K562 (cell line): ENCODE results near the gene USP19. TPM values are rescaled to one million over a fixed set of nuclear protein-coding genes. Genes with fewer than 3 reads are reported as not detected.
A peak's percentile ranks its signal among the peaks of the same experiment; 100 is the strongest.

Experiments used
- ATF1 ChIP-seq, 2 experiments: fragments of 450-650 bp in 1 of 2; IDR thresholded peaks; 2 replicates each; pipeline ENCODE4 v1.6.1; 2016; ENCODE audit warnings: missing compliant biosample characterization in 1 of 2, missing genetic modification characterization in 1 of 2
- CTCF ChIP-seq, 3 experiments: IDR thresholded peaks in 2 of 3; conservative IDR thresholded peaks in 1 of 3; 2 replicates each; pipeline ENCODE4 v1.5.1; 2011 to 2012; ENCODE audit warnings: low read length in 3 of 3, mild to moderate bottlenecking in 3 of 3, control low read depth in 2 of 3, improper control_type of control experiment in 1 of 3, inconsistent platforms in 1 of 3, low read depth in 1 of 3, mixed read lengths in 1 of 3, moderate library complexity in 1 of 3; ENCODE audit not compliant: insufficient read depth in 2 of 3
- E2F6 ChIP-seq, 2 experiments: IDR thresholded peaks; 2 replicates each; pipeline ENCODE4 v1.6.1; 2011; ENCODE audit warnings: borderline replicate concordance in 1 of 2, control low read depth in 1 of 2, low read depth in 1 of 2, low read length in 1 of 2, mild to moderate bottlenecking in 1 of 2, mixed read lengths in 1 of 2, moderate library complexity in 1 of 2; ENCODE audit not compliant: insufficient read depth in 1 of 2, insufficient read length in 1 of 2, poor library complexity in 1 of 2, severe bottlenecking in 1 of 2; ENCODE audit errors: extremely low read depth in 1 of 2
- EGR1 ChIP-seq: fragments of 450-650 bp; conservative IDR thresholded peaks from 2 replicates; pipeline ENCODE4 v1.6.1; 2017; ENCODE audit warnings: mild to moderate bottlenecking
- ELK1 ChIP-seq: sonication (generic); formaldehyde crosslinking; IDR thresholded peaks from 2 replicates; pipeline ENCODE4 v1.8.1; 2022; ENCODE audit warnings: missing genetic modification reagents
- FOXA3 ChIP-seq, 2 experiments: fragments of 450-650 bp in 1 of 2; sonication (generic) in 1 of 2; formaldehyde crosslinking; IDR thresholded peaks in 1 of 2; conservative IDR thresholded peaks in 1 of 2; 2 replicates each; pipeline versions ENCODE4 v1.4.0 to v1.8.0; 2020 to 2022; ENCODE audit warnings: mild to moderate bottlenecking in 2 of 2, missing genetic modification reagents in 1 of 2
- HLTF ChIP-seq: fragments of 450-650 bp; IDR thresholded peaks from 2 replicates; pipeline ENCODE4 v1.6.1; 2016
- KAT8 ChIP-seq: fragments of 450-650 bp; IDR thresholded peaks from 2 replicates; pipeline ENCODE4 v1.6.1; 2016; ENCODE audit warnings: low read depth, mild to moderate bottlenecking
- MTA3 ChIP-seq: fragments of 450-650 bp; formaldehyde crosslinking; IDR thresholded peaks from 2 replicates; pipeline ENCODE4 v1.6.1; 2017; ENCODE audit warnings: mild to moderate bottlenecking, borderline replicate concordance
- MYNN ChIP-seq, 2 experiments: sonication (generic); formaldehyde crosslinking in 1 of 2; IDR thresholded peaks; 2 replicates each; pipeline versions ENCODE4 v1.5.0 to v1.6.1; 2016 to 2020; ENCODE audit warnings: antibody characterized with exemption in 1 of 2, missing genetic modification reagents in 1 of 2
- NR4A1 ChIP-seq, 2 experiments: fragments of 250-450 bp in 1 of 2; fragments of 450-650 bp in 1 of 2; sonication (Bioruptor Pico) in 1 of 2; IDR thresholded peaks; 2 replicates each; pipeline versions ENCODE4 v1.4.0 to v1.6.1; 2016 to 2020; ENCODE audit warnings: mild to moderate bottlenecking in 2 of 2, missing compliant biosample characterization in 1 of 2, missing genetic modification characterization in 1 of 2, moderate library complexity in 1 of 2
- NRF1 ChIP-seq, 2 experiments: fragments of 450-650 bp; IDR thresholded peaks in 1 of 2; conservative IDR thresholded peaks in 1 of 2; 2 replicates each; pipeline ENCODE4 v1.6.1; 2014; ENCODE audit warnings: mild to moderate bottlenecking in 2 of 2
- PHF8 ChIP-seq: fragments of 200-600 bp; sonication (generic); IDR thresholded peaks from 2 replicates; pipeline ENCODE4 v1.6.1; 2012; ENCODE audit warnings: mixed run types, mild to moderate bottlenecking, inconsistent platforms, low read length, moderate library complexity, borderline replicate concordance
- RBM25 ChIP-seq: fragments of 200-400 bp; formaldehyde crosslinking; IDR thresholded peaks from 2 replicates; pipeline ENCODE4 v1.6.1; 2018; ENCODE audit warnings: low read length, low read depth, moderate library complexity; ENCODE audit not compliant: severe bottlenecking
- SAFB ChIP-seq: fragments of 200-400 bp; formaldehyde crosslinking; IDR thresholded peaks from 2 replicates; pipeline ENCODE4 v1.6.1; 2017; ENCODE audit warnings: low read depth, low read length, borderline replicate concordance
- TRIM28 ChIP-seq: fragments of 450-650 bp; IDR thresholded peaks from 2 replicates; pipeline ENCODE4 v1.6.1; 2017
- U2AF2 ChIP-seq: fragments of 200-400 bp; formaldehyde crosslinking; optimal IDR thresholded peaks from 2 replicates; pipeline ENCODE3; 2017; ENCODE audit warnings: low read depth, mild to moderate bottlenecking, low read length
- ZNF639 ChIP-seq, 2 experiments: fragments of 200-800 bp in 1 of 2; sonication (Bioruptor generic) in 1 of 2; sonication (generic) in 1 of 2; formaldehyde crosslinking in 1 of 2; IDR thresholded peaks in 1 of 2; conservative IDR thresholded peaks in 1 of 2; 2 replicates each; pipeline versions ENCODE4 v1.5.0 to v1.6.1; 2016 to 2020; ENCODE audit warnings: missing compliant biosample characterization in 1 of 2, missing genetic modification characterization in 1 of 2, missing genetic modification reagents in 1 of 2
- polyA plus RNA-seq, 8 experiments: library from polyadenylated mRNA; depleted of rRNA in 4 of 8; stranded (reverse) in 5 of 8; unstranded in 3 of 8; fragments of >200 nt; fragmentation: Nextera tagmentation in 2 of 8; fragmentation: Illumina TruSeq in 1 of 8; extraction: Ambion mirVana in 2 of 8; extraction: Trizol in 1 of 8; gene quantifications; 2 replicates each; pipeline versions ENCODE4 v1.2.1 to v1.2.3, GENCODE V29; 2011 to 2014; ENCODE audit warnings: inconsistent platforms in 1 of 8, missing spikeins in 1 of 8
- total RNA-seq, 7 experiments: library from RNA; depleted of rRNA in 6 of 7; stranded (reverse); fragments of >200 nt in 6 of 7; fragmentation: Illumina TruSeq in 2 of 7; extraction: Trizol in 2 of 7; gene quantifications; 2 replicates each; pipeline versions ENCODE4 v1.2.1 to v1.2.3, GENCODE V29; 2011 to 2021; ENCODE audit warnings: low replicate concordance in 1 of 7

Gene USP19
- total and polyA plus RNA-seq, 9 of the 15 experiments (the other 6 are each of a cell fraction or from before 2014, with no cell fraction given): 0.24 to 65.9 (median 36.9) TPM

GRCh38 chr3:49093853-49094767 is 26.5 kb downstream of the USP19 start, which contains the start of gene QRICH1 (continued):
- TF ChIP-seq MYNN (IDR thresholded peaks at IDR 0.05) (peak; percentile 68; the same call in 1 of the 2 replicates), MYNN (CRISPR knock-in tag; IDR thresholded peaks at IDR 0.05) (no peak), TRIM28 (peak; percentile 84), U2AF2 (no peak), RBM25 (peak; percentile 95), MTA3 (peak; percentile 76; the same call in 1 of the 2 replicates), ATF1 (CRISPR knock-in tag; IDR thresholded peaks at IDR 0.05) (no peak), ATF1 (tag; IDR thresholded peaks at IDR 0.05) (peak; percentile 20), NRF1 (conservative IDR thresholded peaks at IDR 0.05 in 1 of 2, IDR thresholded peaks at IDR 0.05 in 1 of 2) (peak; percentile 49 to 62; a peak in 3 of 4 replicates), ZNF639 (CRISPR knock-in tag; conservative IDR thresholded peaks at IDR 0.05 in 1 of 2, IDR thresholded peaks at IDR 0.05 in 1 of 2) (peak in 1 of 2 experiments; percentile 84; a peak in 2 of 4 replicates), E2F6 (IDR thresholded peaks at IDR 0.05; ENCODE audit: borderline replicate concordance in 1 of 2, extremely low read depth in 1 of 2, insufficient read depth in 1 of 2, insufficient read length in 1 of 2, low read depth in 1 of 2, low read length in 1 of 2, poor library complexity in 1 of 2, severe bottlenecking in 1 of 2) (no peak), PHF8 (peak; percentile 69; the same call in 1 of the 2 replicates), FOXA3 (CRISPR knock-in tag; conservative IDR thresholded peaks at IDR 0.05 in 1 of 2, IDR thresholded peaks at IDR 0.05 in 1 of 2) (peak in 1 of 2 experiments; percentile 64; a peak in 2 of 4 replicates), EGR1 (peak; percentile 96), HLTF (no peak), KAT8 (no peak), SAFB (no peak), ELK1 (no peak), CTCF (IDR thresholded peaks at IDR 0.05 in 2 of 3, conservative IDR thresholded peaks at IDR 0.05 in 1 of 3; ENCODE audit: insufficient read depth in 2 of 3, low read depth in 1 of 3, low read length in 3 of 3) (peak; percentile 65 to 76 (median 72)), NR4A1 (CRISPR knock-in tag; IDR thresholded peaks at IDR 0.05) (no peak), NR4A1 (tag; IDR thresholded peaks at IDR 0.05) (no peak)
